Measurements from ENCODE around the gene RIC1.

GRCh38 chr9:5631026-5631425 lies 2.1 kb downstream of the RIC1 start:
- no peak for TF ChIP-seq CTCF (IDR thresholded peaks at IDR 0.05)
- TF ChIP-seq POLR2AphosphoS5 (IDR thresholded peaks at IDR 0.05), result no peak
- no peak for TF ChIP-seq POLR2A (IDR thresholded peaks at IDR 0.05)
- no peak for TF ChIP-seq EP300 (IDR thresholded peaks at IDR 0.05)
